SKM-1 (cell line): Measurements from ENCODE around the gene WDR75.
"Not testable (repeated sequence)": the region's sequence is repeated elsewhere in the genome, so short reads cannot be mapped to it uniquely, and the experiment has no call there.

Source experiments
- DNase-seq: peaks from one replicate; lab custom pipeline; 2025; ENCODE audit not compliant: unreplicated experiment; lab: John Stamatoyannopoulos, UW

Gene WDR75

DNA sequence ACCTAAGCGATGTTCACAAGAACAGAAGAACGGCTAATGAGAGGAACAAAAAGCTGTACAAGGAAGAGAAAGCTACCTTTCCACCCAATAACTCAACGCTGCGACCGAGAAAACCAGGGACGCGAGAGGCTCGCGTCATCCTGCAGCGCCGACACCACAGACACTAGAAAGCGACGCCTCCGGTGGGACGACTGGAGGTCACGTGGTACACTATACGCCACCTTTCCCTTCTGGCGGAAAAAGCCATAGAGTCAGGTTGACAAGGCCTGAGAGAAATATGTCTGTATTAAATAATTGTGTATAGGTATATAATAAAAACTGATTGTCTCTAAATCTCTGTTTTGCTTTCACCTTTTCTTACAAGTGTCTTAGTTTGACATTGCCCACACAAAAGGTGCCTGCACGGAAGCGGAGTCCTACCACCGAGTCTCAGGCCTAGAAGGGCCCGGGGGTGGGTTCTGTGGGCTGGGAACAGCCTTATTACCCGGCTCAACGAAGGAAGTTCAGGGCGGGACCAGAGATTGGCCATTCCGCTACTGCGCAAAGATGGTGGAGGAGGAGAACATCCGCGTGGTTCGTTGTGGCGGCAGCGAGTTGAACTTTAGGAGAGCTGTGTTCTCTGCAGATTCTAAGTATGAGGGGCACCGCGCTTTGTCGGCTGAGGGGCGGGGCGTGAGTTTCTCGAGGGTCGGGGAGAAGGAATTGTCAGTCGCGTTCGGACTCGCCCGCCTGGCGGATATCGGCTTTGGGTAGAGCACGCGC is at the start of gene WDR75:
WDR75 (plus strand) TSS at position 528 of the 762 bp plus-strand sequence; CDS start at position 547, 19 bp downstream.
- DNase-seq = peak; percentile 94

DNA sequence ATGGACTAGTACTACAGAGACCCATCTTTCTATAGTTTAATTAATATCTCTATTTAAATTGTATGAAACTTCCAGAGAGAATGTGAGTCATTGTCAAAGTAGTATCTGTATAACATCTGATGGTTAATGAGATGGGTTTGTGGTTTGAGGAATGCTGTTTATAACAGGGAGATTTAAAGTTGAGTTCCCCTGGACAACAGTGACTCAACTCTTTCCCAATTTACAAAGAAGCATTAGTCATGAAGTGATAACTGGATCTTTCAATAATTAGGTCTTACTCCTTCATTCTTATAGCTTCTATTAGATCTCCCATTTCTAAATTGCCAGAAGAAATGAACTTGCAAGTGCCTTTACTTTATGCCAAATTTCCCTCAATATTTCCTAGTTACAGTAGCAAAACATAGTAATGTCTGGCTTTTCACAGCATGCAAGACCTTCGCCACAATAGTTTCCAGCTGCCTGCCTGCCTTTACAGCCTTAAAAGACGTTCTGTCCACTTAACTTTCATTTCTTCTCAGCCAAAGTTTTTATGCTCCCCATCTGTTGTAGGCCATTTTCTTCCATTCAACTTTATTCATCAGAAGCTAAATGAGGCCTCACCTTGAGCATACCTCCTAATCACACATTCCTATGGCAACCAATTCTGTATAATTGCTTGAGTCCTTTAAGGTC is 47.7 kb upstream of the WDR75 start:
- DNase-seq = no peak

GRCh38 chr2:189394525-189394924 is 46.7 kb upstream of the WDR75 start:
- DNase-seq = no peak

GRCh38 chr2:189402932-189403331 is 38.3 kb upstream of the WDR75 start:
- no peak for DNase-seq

DNA sequence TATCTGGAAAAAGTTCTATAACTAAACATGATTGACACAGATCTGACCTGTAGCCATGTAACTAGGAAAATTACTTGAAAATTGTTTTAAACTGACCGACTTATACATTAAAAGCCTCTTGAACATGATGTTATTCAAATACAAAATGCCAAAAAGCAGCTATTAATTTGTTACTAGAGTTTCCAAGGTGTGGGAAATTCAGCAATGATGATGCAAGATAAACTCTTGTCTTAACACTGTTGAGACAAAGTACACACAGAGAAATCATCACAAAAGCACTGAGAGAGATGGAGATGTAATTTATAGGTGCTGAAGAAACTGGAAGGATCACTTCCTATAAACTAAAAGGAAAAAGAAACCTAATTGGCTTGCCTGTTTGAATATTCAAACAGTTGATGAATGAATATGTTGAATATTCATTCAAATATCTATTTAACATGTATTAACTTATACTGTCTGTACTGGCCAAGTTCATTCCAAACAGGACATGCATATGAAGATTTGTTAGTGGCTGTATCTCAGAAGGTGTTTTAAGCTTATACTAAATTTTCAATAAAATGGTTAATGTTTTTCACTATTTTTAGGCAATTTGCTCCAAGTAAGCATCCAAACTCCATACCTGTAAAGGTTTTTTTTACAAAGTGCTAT is 34.6 kb upstream of the WDR75 start:
- no peak for DNase-seq

GRCh38 chr2:189407281-189408209 is 33.7 kb upstream of the WDR75 start:
- DNase-seq = no peak

GRCh38 chr2:189408294-189408693 is 33.0 kb upstream of the WDR75 start:
- no peak for DNase-seq

DNA sequence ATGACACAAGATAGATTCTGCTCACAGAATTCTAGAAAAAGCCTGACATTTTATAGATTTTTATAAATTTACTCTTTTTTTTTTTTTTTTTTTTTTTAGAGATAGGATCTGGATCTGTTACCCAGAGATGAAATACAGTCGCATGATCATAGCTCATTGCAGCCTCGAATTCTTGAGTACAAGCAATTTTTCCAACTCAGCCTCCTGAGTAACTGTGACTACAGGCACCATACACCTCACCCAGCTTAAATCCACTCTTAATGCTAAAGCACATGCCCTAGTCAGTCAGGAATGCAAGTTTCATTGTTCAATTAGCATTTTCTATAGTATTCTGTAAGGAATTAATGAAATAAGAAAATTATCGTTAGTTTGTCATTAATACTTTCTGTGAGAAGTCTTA is 32.1 kb upstream of the WDR75 start:
- DNase-seq = no peak

DNA sequence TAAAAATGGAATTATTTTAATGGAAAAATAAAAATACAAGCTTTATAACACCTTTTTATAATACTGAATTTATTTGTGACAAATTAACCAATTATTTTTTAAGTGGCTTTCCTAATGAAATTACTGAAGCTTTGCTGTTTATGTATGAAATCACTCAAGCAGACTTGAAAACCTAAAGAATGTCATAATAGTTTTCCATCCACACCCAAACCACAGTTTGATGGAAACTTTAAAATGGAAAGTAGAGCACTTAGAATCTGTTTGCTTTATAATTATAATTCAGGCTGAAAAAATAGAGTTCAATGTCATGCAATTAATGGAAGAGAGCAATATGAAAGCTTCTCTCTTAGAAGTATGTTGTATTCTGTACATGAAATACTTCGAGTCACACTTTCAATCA is 31.6 kb upstream of the WDR75 start:
- no peak for DNase-seq

DNA sequence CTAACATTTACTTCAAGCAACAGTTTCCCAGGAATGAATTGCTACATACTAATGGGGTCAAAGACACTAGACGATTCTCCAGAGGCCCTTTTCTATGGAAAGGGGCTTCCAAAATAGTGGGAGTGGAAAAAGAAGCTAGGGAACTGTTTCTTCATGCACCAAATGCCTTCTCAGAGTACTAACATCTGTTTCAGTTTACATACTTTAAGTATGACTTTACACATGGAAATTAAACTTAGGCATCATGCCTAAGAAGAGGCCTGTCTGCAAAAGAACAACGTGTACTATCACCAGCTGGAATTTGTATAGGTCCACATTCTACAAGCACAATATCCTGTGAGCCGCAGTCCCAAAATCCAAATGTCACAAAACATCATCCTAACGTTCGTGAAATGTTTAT is 29.4 kb upstream of the WDR75 start:
- DNase-seq = no peak

- DNase-seq = peak; percentile 18
Measured at GRCh38 chr2:189412330-189412953, 28.8 kb upstream of the WDR75 start.

- no peak for DNase-seq
Measured at GRCh38 chr2:189413249-189413648, 28.0 kb upstream of the WDR75 start.

GRCh38 chr2:189421644-189422043 is 19.6 kb upstream of the WDR75 start:
- DNase-seq = no peak

DNA sequence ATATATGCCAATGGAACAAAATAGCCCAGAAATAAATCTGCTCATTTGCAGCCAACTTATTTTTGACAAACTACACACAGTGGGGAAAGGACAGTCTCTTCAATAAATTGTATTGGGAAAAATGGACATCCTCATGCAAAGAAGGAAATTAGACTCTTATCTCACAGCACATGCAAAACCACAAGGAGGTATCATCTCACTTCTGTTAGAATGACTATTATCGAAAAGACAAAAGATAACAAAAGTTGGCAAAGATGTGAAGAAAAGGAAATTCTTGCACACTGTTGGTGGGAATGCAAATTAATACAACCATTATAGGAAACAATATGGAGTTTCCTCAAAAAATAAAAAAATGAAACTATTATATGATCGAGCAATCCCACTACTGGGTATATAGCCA is 16.3 kb upstream of the WDR75 start:
- DNase-seq = no peak

- no peak for DNase-seq
Measured at GRCh38 chr2:189425676-189426075, 15.6 kb upstream of the WDR75 start.

GRCh38 chr2:189426886-189427285 is 14.4 kb upstream of the WDR75 start:
- DNase-seq = no peak

- no peak for DNase-seq
Measured at GRCh38 chr2:189427872-189428271, 13.4 kb upstream of the WDR75 start.

DNA sequence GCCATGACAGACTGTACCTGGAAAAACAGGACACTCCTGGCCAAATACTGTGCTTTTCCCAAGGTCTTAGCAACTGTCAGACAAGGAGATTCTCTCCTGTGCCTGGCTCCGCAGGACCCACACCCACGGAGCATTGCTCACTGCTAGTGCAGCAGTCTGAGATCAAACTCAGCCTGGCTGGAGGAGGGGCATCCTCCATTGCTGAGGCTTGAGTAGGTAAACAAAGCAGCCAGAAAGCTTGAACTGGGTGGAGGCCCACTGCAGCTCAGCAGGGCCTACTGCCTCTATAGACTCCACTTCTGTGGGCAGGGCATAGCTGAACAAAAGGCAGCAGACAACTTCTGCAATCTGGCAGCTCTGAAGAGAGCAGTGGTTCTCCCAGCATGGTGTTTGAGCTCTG is 10.8 kb upstream of the WDR75 start:
- DNase-seq = not testable (repeated sequence)

DNA sequence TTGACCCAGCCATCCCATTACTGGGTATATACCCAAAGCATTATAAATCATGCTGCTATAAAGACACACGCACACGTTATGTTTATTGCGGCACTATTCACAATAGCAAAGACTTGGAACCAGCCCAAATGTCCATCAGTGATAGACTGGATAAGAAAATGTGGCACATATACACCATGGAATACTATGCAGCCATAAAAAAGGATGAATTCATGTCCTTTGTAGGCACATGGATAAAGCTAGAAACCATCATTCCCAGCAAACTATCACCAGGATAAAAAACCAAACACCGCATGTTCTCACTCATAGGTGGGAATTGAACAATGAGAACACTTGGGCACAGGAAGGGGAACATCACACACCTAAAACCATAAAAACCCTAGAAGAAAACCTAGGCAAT is 5.5 kb upstream of the WDR75 start:
- not testable (repeated sequence) for DNase-seq

DNA sequence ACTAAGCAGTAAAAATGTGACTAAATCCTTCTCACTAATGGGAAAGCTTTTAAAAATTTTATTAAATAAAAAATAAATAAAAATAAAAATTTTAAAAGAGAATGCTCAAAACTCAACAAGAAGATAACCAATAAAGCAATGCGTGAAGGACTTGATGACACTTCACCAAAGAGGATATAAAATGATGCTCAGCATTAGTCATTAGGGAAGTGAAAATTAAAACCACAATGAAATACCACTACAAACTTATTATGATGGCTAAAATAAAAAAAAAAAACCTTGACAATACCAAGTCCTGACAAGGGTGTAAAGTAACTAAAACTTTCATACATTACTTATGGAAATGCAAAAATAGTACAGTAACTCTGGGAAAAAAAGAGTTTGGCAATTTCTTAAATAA is 3.3 kb upstream of the WDR75 start:
- no peak for DNase-seq

DNA sequence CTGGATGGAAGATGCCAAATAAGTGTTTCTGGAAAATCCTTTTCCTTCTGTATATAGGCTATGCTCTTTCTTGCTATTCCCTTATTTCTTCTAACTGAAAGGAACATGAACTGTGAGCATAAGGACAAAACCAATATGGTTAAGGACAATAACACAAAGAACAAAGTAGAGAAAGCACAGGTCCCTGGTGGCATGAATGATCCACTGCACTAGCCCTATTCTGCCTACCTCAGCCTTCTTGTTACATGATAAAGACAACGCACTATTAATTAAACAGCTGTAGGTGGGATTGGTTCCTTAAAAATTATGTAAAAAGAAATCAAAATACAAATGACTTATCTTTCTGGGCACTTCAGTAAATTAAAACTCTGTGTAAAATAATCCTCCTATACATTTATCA is 1.9 kb upstream of the WDR75 start:
- DNase-seq = no peak
